Stimulated activated CD8-positive, alpha-beta memory T cell treated with anti-CD3 and anti-CD28 coated beads, Interleukin-4, amount 100 ng/mL, for 4 hours (primary cell): ENCODE measurements around the gene NUP62.
A peak's percentile ranks its signal among the peaks of the same experiment; 100 is the strongest.
"Not testable (repeated sequence)": the region's sequence is repeated elsewhere in the genome, so short reads cannot be mapped to it uniquely, and the experiment has no call there.

Experiments used
- DNase-seq, 2 donors: peaks; one replicate each; pipeline ENCODE4 v3.0.0-alpha.2; 2020; ENCODE audit warnings: low read depth in 2 of 2, low spot score in 1 of 2

Gene NUP62, protein sequence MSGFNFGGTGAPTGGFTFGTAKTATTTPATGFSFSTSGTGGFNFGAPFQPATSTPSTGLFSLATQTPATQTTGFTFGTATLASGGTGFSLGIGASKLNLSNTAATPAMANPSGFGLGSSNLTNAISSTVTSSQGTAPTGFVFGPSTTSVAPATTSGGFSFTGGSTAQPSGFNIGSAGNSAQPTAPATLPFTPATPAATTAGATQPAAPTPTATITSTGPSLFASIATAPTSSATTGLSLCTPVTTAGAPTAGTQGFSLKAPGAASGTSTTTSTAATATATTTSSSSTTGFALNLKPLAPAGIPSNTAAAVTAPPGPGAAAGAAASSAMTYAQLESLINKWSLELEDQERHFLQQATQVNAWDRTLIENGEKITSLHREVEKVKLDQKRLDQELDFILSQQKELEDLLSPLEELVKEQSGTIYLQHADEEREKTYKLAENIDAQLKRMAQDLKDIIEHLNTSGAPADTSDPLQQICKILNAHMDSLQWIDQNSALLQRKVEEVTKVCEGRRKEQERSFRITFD

GRCh38 chr19:49929121-49929610, at the start of gene NUP62, which contains the start of gene ATF5:
TSS of gene NUP62 (minus strand) at chr19:49929504. CDS start at chr19:49909807, 19,697 bp downstream.
TSS of gene ATF5 (plus strand) at chr19:49929205. CDS start at chr19:49930851, 1,646 bp downstream.
- DNase-seq = peak; percentile 83 to 87

GRCh38 chr19:49978324-49978723, 49.0 kb upstream of the NUP62 start:
- no peak for DNase-seq

GRCh38 chr19:49977881-49978280, 48.6 kb upstream of the NUP62 start:
- no peak for DNase-seq

GRCh38 chr19:49977076-49977475, 47.8 kb upstream of the NUP62 start:
- no peak for DNase-seq

- no peak for DNase-seq
Observed at GRCh38 chr19:49976496-49976895, 47.2 kb upstream of the NUP62 start.

GRCh38 chr19:49975051-49975450, 45.7 kb upstream of the NUP62 start:
- no peak for DNase-seq

DNA sequence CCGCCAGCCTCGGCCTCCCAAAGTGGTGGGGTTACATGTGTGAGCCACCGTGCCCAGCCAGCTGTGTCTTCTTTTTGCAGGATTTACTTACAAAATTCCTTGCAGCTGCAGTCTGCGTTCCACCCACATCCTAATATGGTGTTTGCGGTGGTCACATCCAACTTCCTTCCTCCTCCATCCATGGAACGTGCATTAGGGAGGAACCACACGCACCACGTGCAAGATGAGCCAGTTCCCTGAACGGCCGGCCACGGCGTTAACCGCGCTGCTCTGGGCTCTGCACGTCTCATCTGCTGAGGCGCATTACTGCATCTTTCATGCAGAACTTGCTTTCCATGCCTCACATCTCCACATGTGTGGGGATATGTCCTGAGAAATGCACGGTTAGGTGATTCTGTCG, 44.7 kb upstream of the NUP62 start:
- no peak for DNase-seq

DNA sequence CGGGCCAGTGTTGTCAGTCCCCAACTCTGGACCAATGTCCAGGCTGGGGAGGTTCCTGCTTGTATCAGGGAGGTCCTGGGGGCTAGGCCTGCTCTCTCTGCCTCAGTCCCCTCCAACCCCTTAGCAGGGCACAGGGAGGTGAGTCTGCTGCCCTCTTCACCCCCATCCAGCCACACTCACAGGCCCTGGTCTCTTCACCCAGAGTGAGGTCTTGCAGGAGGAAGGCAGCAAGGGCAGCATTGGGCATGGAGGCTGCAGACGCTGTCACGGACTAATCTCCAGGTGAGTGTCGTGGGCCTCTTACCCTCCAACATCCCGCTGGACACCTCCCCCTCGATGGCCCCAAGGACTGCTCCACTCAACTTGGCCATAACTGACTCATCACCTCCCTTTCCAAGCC, 43.5 kb upstream of the NUP62 start:
- no peak for DNase-seq

- DNase-seq = no peak
Observed at GRCh38 chr19:49971991-49972411, 42.7 kb upstream of the NUP62 start.

- DNase-seq = not testable (repeated sequence)
Observed at GRCh38 chr19:49969355-49969754, 40.1 kb upstream of the NUP62 start.

GRCh38 chr19:49968279-49968922, 39.1 kb upstream of the NUP62 start:
- no peak for DNase-seq

DNA sequence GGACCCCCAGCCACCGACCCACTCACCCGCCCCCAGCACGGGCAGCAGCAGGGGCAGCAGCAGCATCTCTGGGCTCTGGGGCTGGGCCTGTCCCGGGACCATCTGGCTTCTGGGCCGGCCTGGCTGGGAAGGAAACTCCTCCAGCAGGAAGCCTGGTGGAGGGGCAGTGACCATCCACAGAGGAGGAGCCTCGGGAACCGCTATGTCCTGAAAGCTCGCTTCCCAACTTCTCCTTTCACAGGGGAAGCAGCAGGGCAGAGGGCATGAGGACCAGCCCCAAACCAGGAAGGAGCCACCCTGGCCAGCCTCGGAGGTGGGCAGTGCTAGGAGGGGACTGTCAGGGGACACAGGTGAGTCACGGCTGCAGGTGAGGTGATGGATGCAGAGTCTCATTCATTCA, 31.7 kb upstream of the NUP62 start, which contains the start of gene SIGLEC11:
Gene SIGLEC11 (minus strand): TSS at position 193 of the 400 bp plus-strand sequence. CDS start 91 bp downstream, at position 102.
- not testable (repeated sequence) for DNase-seq

DNA sequence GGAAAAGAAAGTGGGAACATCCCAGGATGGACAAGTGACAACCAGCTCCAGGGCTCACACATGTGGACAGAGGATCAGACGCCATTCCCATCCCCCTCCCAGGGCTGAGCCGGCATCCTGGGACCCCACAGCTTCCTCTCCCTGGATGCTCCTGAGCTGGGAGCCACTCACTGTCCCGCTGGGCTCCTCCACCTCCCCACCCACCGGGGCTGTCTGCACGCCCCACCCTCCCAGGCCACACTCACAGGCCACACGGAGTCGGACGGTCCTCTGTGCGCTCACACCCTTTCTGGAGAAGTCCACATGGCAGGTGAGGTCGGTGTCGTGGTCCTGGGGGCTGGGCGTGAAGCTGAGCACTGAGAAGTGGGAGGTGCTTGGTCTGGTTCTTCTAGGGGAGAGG, 30.6 kb upstream of the NUP62 start:
- DNase-seq = not testable (repeated sequence)

DNA sequence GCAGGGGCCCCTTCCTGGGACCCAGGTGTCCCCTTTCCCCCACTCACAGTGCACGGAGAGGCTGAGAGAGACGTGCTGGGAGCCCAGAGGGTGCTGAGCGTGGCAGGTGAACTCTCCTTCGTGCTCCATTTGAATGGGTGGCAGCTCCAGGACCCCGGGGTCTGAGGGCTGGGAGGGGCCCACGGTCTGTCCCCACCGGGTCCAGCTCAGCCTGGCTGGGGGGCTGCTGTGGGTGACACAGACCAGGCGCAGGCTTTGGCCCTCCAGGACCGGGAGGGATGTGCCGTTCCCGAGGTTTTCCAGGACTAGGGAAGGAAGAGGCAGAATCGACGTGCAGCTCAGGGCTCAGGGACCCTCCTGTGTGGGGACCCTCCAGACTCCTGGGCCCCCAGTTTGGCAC, 29.3 kb upstream of the NUP62 start:
- DNase-seq = not testable (repeated sequence)

GRCh38 chr19:49958144-49958543, 28.8 kb upstream of the NUP62 start:
- not testable (repeated sequence) for DNase-seq

DNA sequence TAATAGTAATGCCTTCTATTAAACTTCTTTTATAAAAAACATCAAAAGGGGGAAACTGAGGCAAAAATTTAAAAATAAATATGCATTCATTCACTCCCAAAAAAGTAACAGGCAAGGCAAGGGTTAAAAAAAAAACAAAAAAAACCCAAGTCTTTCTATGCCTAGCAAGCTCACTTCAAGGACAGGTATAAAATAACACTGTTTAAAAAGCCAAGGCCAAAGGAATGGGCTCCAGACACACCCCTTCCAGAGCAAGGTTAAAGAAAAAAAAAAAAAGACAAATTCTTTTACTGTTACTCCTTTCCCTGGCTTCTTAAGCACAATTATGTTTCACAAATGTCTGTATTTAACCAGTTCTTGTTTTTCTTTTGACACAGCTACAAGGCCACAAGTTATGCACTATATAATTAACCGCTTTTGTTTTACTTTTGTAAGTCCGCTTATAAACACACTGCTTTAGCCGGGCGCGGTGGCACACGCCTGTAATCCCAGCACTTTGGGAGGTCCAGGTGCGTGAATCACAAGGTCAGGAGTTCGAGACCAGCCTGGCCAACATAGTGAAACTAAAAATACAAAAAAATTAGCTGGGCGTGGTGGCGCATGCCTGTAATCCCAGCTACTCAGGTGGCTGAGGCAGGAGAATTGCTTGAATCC, 28.1 kb upstream of the NUP62 start:
- DNase-seq = no peak

DNA sequence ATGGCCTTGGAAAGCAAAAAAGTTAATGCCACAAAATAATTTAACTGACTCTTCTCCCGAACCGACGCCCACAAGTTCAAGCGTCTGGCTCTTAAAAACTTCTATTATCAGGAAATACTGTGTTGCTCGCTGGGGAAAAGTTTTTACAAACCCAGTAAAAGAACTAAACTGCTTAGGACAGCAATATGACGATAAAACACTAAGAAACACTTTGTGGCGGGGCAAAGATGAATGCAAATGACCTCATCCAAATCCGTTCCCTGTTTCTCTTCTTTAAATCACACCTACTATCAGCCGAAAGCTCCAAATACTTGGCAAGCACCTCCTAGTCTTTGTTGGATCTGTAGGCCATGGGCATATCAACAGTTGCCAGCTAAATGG, 26.8 kb upstream of the NUP62 start:
- no peak for DNase-seq

- DNase-seq = no peak
Observed at GRCh38 chr19:49954933-49955332, 25.6 kb upstream of the NUP62 start.

DNA sequence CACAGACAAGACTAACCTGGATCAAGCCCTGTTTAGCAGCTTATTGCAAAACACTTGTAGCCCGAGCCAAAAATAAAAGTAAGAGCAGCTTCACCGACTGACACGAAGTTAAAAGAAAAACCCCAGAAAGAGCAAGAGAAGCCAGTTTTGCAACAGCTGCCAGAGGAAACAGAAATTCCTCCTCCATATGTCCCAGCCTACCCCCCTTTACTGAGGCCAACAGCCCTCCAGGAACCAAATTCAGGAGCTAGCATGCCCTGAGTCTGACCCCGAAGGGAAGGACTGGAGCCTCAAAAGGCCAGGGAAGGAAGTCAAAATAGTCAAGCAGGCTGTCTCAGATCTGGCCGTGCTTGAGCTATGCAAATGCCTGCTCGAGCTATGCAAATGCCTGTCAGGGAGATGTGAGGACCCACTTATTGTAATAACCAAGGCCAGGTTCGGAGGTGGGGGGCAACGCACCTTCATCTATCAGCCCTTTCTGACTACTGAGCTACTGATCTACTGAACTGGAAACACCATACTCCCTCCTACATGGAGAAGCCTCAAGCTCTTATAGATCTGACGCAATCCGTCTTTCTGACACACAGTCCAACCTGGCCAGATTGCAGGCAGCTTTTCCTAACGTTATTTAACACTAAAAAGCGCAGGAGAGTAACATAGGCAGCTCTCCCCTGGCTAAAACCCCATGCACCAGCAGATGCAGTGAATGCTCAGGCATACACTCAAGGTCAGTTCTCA, 25.0 kb upstream of the NUP62 start:
- no peak for DNase-seq

GRCh38 chr19:49953416-49953815, 24.1 kb upstream of the NUP62 start:
- DNase-seq = no peak

DNA sequence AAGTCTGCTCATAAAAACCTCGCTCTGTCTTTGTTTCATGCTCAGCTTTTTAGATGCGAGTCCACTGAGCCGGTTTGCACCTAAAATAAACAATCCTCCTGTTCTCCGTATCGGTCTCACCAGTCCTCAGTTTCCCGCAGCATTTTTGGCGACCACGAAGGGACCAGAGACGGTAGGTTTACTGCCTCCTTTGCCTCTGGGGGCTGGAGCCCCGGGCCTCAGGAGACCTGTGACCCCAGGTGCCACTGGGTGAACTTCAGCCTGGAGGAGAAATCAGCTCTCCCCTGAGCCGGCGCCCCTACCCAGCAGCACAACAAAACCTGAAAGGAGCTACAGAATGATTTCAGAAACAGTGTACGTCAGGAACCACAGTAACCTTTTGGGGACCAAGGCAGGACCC, 23.6 kb upstream of the NUP62 start:
- no peak for DNase-seq
